SK-N-MC (cell line): ENCODE measurements around the gene PEBP1.

Experiments used
- DNase-seq: peaks from one replicate; pipeline ENCODE4 v3.0.0-alpha.2; 2011; ENCODE audit warnings: low read depth, low spot score
- H3K27ac ChIP-seq: fragments of 200-600 bp; sonication (generic); 2 replicates; pipeline ENCODE4 v1.5.1; 2016; ENCODE audit warnings: mixed run types
- H3K36me3 ChIP-seq: fragments of 200-600 bp; sonication (generic); 2 replicates; pipeline ENCODE4 v1.6.1; 2017; ENCODE audit warnings: antibody characterized with exemption, low read length, mixed read lengths; ENCODE audit not compliant: insufficient read depth
- H3K4me3 ChIP-seq: fragments of 200-600 bp; sonication (generic); 2 replicates; pipeline ENCODE4 v1.5.1; 2016
- H3K9ac ChIP-seq: fragments of 200-600 bp; sonication (generic); 2 replicates; pipeline ENCODE4 v1.8.0; 2017; ENCODE audit warnings: mixed run types, mixed read lengths; ENCODE audit not compliant: insufficient read length
- H3K9me3 ChIP-seq: fragments of 200-600 bp; sonication (generic); 2 replicates; pipeline ENCODE4 v1.6.1; 2017; ENCODE audit warnings: low read depth, mild to moderate bottlenecking, antibody characterized with exemption, low read length, moderate library complexity, mixed read lengths
- EZH2 ChIP-seq: fragments of 200-600 bp; sonication (generic); IDR thresholded peaks from one replicate; pipeline ENCODE4 v1.6.1; 2017; ENCODE audit warnings: antibody characterized with exemption
- FOXP2 ChIP-seq: optimal IDR thresholded peaks from 2 replicates; pipeline ENCODE3; 2011; ENCODE audit warnings: mild to moderate bottlenecking, moderate library complexity; ENCODE audit not compliant: insufficient read depth; ENCODE audit errors: extremely low read length, control extremely low read depth
- POLR2AphosphoS5 ChIP-seq: IDR thresholded peaks from 2 replicates; pipeline ENCODE4 v1.6.1; 2012; ENCODE audit warnings: mild to moderate bottlenecking, low read depth, low read length, borderline replicate concordance

PEBP1 gene

DNA sequence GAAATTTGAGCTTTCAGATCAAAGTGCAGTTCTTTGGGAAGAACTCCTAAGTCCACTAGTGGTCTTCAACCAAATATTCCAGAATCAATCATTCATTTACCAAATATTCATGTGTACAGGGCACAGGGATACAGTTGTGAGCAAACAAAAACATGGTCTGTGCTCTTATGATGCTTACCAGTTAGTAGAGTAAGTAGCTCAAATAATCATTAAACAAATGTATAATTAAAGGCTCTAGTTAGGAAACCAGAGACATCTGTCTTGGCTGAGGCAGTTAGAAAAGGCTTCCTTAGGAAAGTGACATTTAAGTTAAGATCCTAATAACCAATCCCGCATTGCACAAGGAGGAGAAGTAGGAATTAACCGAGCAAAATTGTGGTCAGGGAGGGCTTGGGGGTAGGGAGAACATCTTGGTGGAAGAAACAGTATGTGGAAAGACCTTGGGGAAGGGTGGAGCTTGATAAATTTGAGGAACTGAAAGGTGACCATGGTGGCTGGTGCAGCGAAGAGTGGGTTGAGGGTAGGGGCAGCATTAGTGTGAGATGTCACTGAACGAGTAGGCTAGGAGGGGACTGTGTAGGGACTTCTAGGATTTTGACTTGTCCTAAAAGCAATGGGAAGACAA, 40.0 kb downstream of the PEBP1 start:
- no peak overlapping the region for H3K27ac ChIP-seq
- no peak for TF ChIP-seq EZH2
- TF ChIP-seq POLR2AphosphoS5: no peak
- TF ChIP-seq FOXP2: no peak
- H3K4me3 ChIP-seq: no peak overlapping the region
- H3K36me3 ChIP-seq: peaks cover 3% of the 10 kb centered on the region; the same call in 1 of the 2 replicates
- H3K9ac ChIP-seq: no peak overlapping the region
- no peaks in the 10 kb centered on the region for H3K9me3 ChIP-seq
- no peak for DNase-seq

- H3K4me3 ChIP-seq: no peak overlapping the region
- no peak overlapping the region for H3K27ac ChIP-seq
- H3K36me3 ChIP-seq: no peaks in the 10 kb centered on the region
- no peak overlapping the region for H3K9ac ChIP-seq
- H3K9me3 ChIP-seq: no peaks in the 10 kb centered on the region
- no peak for TF ChIP-seq FOXP2
- TF ChIP-seq EZH2: no peak
- TF ChIP-seq POLR2AphosphoS5: no peak
- DNase-seq: no peak
These were observed 47.2 kb downstream of the PEBP1 start for GRCh38 chr12:118183155-118183554.

GRCh38 chr12:118183711-118184110, 47.8 kb downstream of the PEBP1 start:
- TF ChIP-seq EZH2 (no peak), FOXP2 (no peak), POLR2AphosphoS5 (no peak)
- no peak overlapping the region for H3K27ac ChIP-seq

GRCh38 chr12:118185602-118186397, 49.9 kb downstream of the PEBP1 start:
- Histone ChIP-seq H3K36me3 (no peaks in the 10 kb centered on the region), H3K4me3 (no peak overlapping the region)

More at GRCh38 chr12:118183711-118184110, 47.8 kb downstream of the PEBP1 start:
- Histone ChIP-seq H3K9ac (peak overlapping the region; percentile 7), H3K9me3 (no peaks in the 10 kb centered on the region), H3K4me3 (no peak overlapping the region), H3K36me3 (no peaks in the 10 kb centered on the region)
- DNase-seq: no peak

DNA sequence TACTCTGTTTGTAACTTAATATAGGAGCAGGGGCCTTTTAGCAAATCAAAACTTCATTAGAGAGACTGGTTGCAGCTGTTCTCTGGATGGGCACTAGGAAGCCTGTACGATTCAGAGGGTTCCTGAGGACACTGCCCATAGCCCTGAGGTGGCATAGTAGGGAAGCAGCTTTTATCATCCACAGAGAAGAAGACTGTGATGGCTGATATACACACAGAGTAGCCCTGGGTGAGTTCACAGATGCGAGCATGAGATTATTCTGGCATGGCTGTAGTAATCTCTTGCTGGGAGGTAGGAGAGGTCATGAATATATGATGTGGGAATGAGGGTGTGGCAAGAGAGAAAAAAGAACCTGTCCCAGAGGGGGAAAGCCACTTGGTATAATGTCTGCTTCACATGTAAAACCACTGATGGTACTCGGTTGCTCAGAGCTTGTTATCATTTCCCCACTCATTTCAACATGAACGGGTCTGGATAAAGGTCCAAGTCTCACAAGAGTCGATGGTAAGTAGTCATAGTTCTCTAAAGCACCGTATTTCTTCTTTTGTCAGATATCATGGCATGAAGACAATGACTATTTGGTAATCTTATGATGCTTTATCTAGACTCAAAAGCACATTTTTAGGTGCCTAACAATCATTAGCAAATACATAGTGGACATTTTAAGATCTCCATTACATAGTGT, 52.0 kb downstream of the PEBP1 start:
- TF ChIP-seq POLR2AphosphoS5 (no peak), FOXP2 (no peak), EZH2 (no peak)
- Histone ChIP-seq H3K27ac (no peak overlapping the region), H3K9ac (no peak overlapping the region), H3K4me3 (no peak overlapping the region), H3K9me3 (no peaks in the 10 kb centered on the region), H3K36me3 (no peaks in the 10 kb centered on the region)
- no peak for DNase-seq

More at GRCh38 chr12:118185602-118186397, 49.9 kb downstream of the PEBP1 start:
- Histone ChIP-seq H3K9ac (no peak overlapping the region), H3K27ac (no peak overlapping the region), H3K9me3 (no peaks in the 10 kb centered on the region)
- TF ChIP-seq POLR2AphosphoS5: no peak
- no peak for DNase-seq

DNA sequence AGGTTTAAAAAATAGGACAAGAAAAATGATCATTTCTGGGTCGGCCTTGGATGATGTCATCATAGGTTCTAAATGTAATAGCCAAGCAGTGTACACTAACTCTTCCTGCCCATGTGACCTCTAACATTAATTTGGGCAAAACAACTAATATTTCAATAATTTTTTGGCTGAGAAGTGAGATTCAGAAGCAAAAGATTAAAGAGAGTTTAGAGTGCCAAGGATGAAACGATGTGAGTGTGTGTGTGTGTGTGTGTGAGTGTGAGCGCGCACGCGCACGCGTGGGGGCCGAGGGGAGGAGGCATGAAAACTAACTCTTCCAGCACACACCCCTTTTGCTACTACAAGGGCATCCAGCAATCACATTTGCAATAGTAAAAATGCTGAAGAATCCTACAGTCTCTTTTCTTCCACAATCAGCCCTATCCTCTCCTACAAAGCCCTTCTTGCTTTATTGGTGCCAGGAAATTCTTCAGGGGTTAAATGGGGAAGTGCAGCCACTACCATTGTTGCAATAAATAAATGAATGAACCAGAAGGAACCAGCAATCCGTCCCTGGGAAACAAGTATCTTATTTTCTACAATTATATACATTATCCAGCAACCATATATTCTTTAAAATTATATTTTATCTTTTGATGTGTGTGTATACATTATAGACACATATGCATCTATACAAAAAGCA, 52.9 kb downstream of the PEBP1 start:
- peak overlapping the region; percentile 77 for H3K4me3 ChIP-seq
- no peak overlapping the region for H3K9ac ChIP-seq
- no peak overlapping the region for H3K27ac ChIP-seq
- no peak for DNase-seq
- H3K9me3 ChIP-seq: no peaks in the 10 kb centered on the region
- H3K36me3 ChIP-seq: no peaks in the 10 kb centered on the region
- TF ChIP-seq FOXP2: no peak
- TF ChIP-seq EZH2: no peak

DNA sequence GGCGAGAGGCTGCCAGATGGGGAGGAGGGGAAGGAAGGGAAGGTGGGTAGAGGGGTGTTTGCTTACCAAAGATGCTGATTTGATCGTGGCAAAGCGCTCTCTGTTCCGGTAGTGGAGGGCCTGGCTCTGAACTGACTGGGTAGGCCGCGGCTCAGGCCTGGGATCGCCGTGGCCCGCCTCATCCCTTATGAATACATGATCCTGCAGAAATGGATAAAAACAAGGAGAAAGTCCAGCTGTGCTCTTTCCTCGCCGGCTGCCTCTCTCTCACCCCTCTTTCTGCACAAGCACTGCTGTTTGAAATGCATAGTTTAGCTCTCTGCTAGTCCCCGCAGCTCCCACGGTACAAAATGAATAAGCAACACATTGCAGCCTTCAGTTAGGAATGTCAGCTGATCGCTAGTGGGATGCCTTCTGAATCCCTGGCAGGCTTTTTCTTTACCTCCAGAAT, 53.8 kb downstream of the PEBP1 start:
- no peak for DNase-seq
- Histone ChIP-seq H3K9me3 (no peaks in the 10 kb centered on the region), H3K9ac (peak overlapping the region; percentile 72), H3K36me3 (no peaks in the 10 kb centered on the region), H3K4me3 (peak overlapping the region; percentile 77), H3K27ac (peak overlapping the region; percentile 70; the same call in 1 of the 2 replicates)
- TF ChIP-seq EZH2 (no peak), FOXP2 (no peak), POLR2AphosphoS5 (no peak)

DNA sequence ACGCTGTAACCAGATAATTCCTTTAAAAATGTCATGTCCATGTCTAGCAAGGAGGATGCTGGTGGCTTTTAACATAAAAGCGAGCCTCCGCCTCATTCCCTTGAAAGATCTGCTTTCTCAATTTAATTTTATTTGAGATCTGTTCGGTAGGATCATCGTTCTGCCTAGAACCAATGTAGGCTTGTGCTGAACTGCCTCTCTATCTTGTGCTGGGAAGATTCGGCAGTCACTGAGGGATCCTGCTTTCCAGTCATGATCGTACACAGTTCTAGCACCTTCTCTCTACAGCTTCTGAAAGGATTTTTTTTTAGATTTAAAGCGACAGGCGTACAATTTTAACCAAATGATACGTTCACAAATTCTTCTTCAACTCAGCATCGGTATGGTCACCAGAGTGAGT, 54.3 kb downstream of the PEBP1 start:
- Histone ChIP-seq H3K9me3 (no peaks in the 10 kb centered on the region), H3K36me3 (no peaks in the 10 kb centered on the region), H3K4me3 (peak overlapping the region; percentile 77), H3K27ac (peak overlapping the region; percentile 70; the same call in 1 of the 2 replicates), H3K9ac (peak overlapping the region; percentile 72)
- TF ChIP-seq EZH2: no peak
- TF ChIP-seq POLR2AphosphoS5: no peak
- DNase-seq: no peak

DNA sequence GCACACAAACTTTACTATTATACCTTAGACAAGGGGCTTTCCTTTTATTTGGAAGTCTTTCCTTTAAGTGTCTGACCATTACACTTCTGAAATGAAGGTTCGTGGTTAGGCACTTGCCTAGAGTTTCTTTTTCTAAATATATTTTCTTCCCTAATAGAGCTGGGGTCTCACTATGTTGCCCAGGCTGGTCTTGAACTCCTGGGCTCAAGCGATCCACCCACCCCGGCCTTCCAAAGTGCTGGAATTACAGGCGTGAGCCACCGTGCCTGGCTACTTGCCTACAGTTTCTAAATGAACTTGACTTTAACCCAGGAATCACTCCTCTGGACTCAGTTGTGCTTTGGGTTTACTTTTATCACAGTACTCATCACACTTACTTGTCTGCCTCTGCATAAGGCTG, 57.6 kb downstream of the PEBP1 start:
- no peak for TF ChIP-seq FOXP2
- Histone ChIP-seq H3K27ac (no peak overlapping the region), H3K9ac (no peak overlapping the region), H3K36me3 (no peaks in the 10 kb centered on the region), H3K9me3 (no peaks in the 10 kb centered on the region), H3K4me3 (no peak overlapping the region)
- no peak for DNase-seq
